Suprapubic skin (tissue), 4 donors: ENCODE data around the gene TVP23B. TPM values are rescaled to one million over a fixed set of nuclear protein-coding genes. Genes with fewer than 3 reads are reported as not detected.
A peak's percentile ranks its signal among the peaks of the same experiment; 100 is the strongest.
"Not testable (repeated sequence)": the region's sequence is repeated elsewhere in the genome, so short reads cannot be mapped to it uniquely, and the experiment has no call there.

Experiments used
- DNase-seq, 2 donors: peaks; one replicate each; pipeline ENCODE4 v3.0.0-alpha.2; 2019; ENCODE audit warnings: low spot score in 2 of 2
- H3K27ac ChIP-seq: fragments of 200-600 bp; sonication (generic); one replicate; pipeline ENCODE4 v1.5.1; 2019
- H3K27me3 ChIP-seq: fragments of 200-600 bp; sonication (generic); one replicate; pipeline ENCODE4 v1.5.1; 2019
- H3K36me3 ChIP-seq: fragments of 200-600 bp; sonication (generic); one replicate; pipeline ENCODE4 v1.5.1; 2019
- H3K4me1 ChIP-seq: fragments of 200-600 bp; sonication (generic); one replicate; pipeline ENCODE4 v1.5.1; 2019
- H3K4me3 ChIP-seq: fragments of 200-600 bp; sonication (generic); one replicate; pipeline ENCODE4 v1.5.1; 2019; ENCODE audit warnings: mild to moderate bottlenecking
- H3K9me3 ChIP-seq: fragments of 200-600 bp; sonication (generic); one replicate; pipeline ENCODE4 v1.5.1; 2019
- POLR2A ChIP-seq, 2 donors: fragments of 450-650 bp; IDR thresholded peaks; one replicate each; pipeline ENCODE4 v1.6.1; 2017; ENCODE audit warnings: antibody characterized with exemption in 2 of 2, mild to moderate bottlenecking in 2 of 2, moderate library complexity in 2 of 2
- POLR2AphosphoS5 ChIP-seq, 3 donors: sonication (generic); formaldehyde crosslinking; IDR thresholded peaks; one replicate each; pipeline ENCODE4 v1.6.1; 2017; ENCODE audit warnings: antibody characterized with exemption in 3 of 3
- WGBS: methylation state at CpG from one replicate; pipeline ENCODE4 v1.1.5; 2018; 5-methylcytosine and 5-hydroxymethylcytosine counted together
- total RNA-seq, 4 donors: library from RNA; depleted of rRNA; stranded (reverse); fragments of >200 nt; gene quantifications; one replicate each; pipeline ENCODE4 v1.1.0, GENCODE V29; 2016

Gene TVP23B
- 10 to 100 TPM; 21.9 to 35.1 (median 31.1) TPM for total RNA-seq

- DNase-seq, result peak; percentile 97 to 98
- peak in 1 of 2 donors; percentile 89 for TF ChIP-seq POLR2A (IDR thresholded peaks at IDR 0.05)
- peak in 1 of 3 donors; percentile 65 for TF ChIP-seq POLR2AphosphoS5 (IDR thresholded peaks at IDR 0.05)
- not testable (repeated sequence) for H3K36me3 ChIP-seq, H3K9me3 ChIP-seq, H3K27me3 ChIP-seq
- H3K4me1 ChIP-seq, result peaks cover 14% of the 10 kb centered on the region
- 0% methylated on average over 3 of the region's 56 CpGs for WGBS
- H3K27ac ChIP-seq, result peak within 1 kb of the TSS; percentile 81
- peak within 1 kb of the TSS; percentile 65 for H3K4me3 ChIP-seq
Measured at GRCh38 chr17:18780991-18781718, at the start of gene TVP23B. Gene TVP23B (plus strand): TSS chr17:18781183. CDS start chr17:18781294, 111 bp downstream.

GRCh38 chr17:18732438-18732837, 48.5 kb upstream of the TVP23B start:
- not testable (repeated sequence) for DNase-seq, H3K27me3 ChIP-seq, H3K27ac ChIP-seq, H3K4me1 ChIP-seq, H3K4me3 ChIP-seq, H3K36me3 ChIP-seq, H3K9me3 ChIP-seq
- 100% methylated on average over 1 of the region's 1 CpG for WGBS

GRCh38 chr17:18733350-18733749, 47.6 kb upstream of the TVP23B start:
- not testable (repeated sequence) for H3K4me1 ChIP-seq, H3K36me3 ChIP-seq, H3K27ac ChIP-seq, H3K9me3 ChIP-seq, H3K4me3 ChIP-seq, DNase-seq, H3K27me3 ChIP-seq
- WGBS, result 72% methylated on average over 4 of the region's 4 CpGs

DNA sequence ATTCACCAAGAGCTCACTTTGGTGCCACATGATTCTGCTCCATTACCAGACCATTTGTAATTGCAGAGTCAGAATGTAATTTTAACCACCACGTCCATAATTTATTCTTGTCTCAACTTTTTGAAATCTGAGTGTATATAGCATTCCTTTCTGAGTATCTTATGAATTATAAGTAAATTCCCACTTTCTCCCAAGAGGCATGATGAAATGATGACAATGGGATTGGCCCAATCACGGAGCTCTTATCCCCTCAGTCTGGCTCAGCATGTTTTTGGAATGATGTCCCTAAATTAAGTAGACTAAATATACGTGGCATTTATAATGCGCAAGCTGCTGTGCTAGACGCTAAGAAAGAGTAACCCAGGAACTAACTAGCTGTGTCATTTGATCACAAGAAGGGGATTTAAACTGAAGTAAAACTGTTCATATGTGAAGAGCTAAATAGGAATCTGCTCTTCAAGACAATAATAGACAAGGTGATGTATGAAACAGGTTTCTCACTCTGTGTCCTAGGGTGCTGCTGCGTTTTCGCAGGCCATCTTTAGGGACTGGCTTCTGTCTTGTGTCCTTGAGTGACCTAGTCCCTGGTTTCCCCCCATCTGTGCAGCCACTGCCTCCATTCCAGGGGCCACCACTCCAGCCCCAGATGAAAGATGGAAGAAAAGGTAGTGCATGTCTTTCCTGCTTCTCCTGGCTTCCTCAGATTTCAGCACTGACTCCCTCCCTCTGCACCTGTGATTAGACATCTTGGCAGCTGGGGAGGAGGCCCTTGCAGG, 41.2 kb upstream of the TVP23B start:
- H3K36me3 ChIP-seq, H3K9me3 ChIP-seq, H3K4me3 ChIP-seq, H3K4me1 ChIP-seq, H3K27ac ChIP-seq, DNase-seq, H3K27me3 ChIP-seq: not testable (repeated sequence)
- WGBS, result 66% methylated on average over 7 of the region's 7 CpGs

GRCh38 chr17:18741228-18741627, 39.8 kb upstream of the TVP23B start:
- H3K36me3 ChIP-seq, H3K27ac ChIP-seq, H3K27me3 ChIP-seq, H3K4me1 ChIP-seq, DNase-seq, H3K4me3 ChIP-seq, H3K9me3 ChIP-seq: not testable (repeated sequence)
- WGBS, result 85% methylated on average over 2 of the region's 6 CpGs

DNA sequence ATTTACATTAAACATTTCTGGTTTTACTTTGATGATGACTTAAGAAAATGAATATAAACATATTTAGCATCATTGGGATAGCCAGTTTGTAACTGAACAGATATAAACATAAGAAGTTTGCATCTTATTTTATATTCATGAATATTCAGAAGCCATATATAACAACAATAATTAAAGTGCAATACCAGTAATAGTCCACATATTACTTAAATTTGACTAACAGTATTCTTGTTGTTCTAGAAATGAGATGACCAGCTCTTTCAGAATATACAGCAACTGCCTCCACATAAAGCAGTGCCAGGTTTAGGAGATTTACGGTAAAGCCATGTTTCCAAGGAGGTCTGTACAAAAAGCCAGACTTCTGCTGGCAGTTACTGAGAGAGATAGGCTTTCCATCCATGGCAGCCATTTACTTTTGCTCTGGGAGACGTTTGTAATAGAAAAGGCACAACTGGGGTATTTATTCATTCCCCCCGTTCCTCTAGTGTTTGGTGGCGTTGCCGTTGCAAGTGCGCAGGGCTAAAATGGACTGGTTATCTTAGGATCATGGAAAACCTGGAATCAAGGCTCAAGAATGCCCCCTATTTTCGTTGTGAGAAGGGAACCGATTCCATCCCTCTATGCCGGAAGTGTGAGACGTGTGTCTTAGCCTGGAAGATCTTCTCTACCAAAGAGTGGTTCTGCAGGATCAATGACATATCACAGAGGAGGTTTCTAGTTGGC, 37.1 kb upstream of the TVP23B start, which contains the start of gene FBXW10:
TSS of gene FBXW10 (plus strand) at position 356 of the 723 bp plus-strand sequence. CDS start at position 547, 191 bp downstream.
- DNase-seq, H3K36me3 ChIP-seq, H3K27ac ChIP-seq, H3K4me1 ChIP-seq, H3K27me3 ChIP-seq, H3K4me3 ChIP-seq, H3K9me3 ChIP-seq: not testable (repeated sequence)
- WGBS, result 27% methylated on average over 9 of the region's 10 CpGs

- H3K27me3 ChIP-seq, H3K27ac ChIP-seq, H3K36me3 ChIP-seq, DNase-seq, H3K4me3 ChIP-seq, H3K4me1 ChIP-seq, H3K9me3 ChIP-seq: not testable (repeated sequence)
- 76% methylated on average over 3 of the region's 4 CpGs for WGBS
Measured at GRCh38 chr17:18744726-18745125, 36.3 kb upstream of the TVP23B start.

DNA sequence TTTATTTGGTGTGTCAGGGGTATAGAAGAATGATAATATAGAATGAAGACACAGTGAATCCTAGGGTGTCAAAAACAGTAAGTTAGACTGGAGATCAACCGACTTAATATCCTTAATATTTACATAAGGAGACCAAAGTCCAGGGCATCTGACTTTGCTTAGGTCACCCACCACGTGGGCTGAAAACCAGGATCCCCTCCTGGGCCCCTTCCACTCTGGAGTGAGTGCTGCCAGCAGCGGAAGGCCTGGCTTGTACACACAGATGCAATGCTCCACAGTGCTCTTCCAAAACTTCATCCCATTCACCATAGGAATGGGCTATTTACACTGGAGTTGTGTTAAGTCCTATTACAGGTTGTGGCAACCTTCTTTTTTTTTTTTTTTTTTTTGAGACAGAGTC, 34.4 kb upstream of the TVP23B start:
- H3K27me3 ChIP-seq, H3K4me3 ChIP-seq, H3K36me3 ChIP-seq, H3K9me3 ChIP-seq, DNase-seq, H3K4me1 ChIP-seq, H3K27ac ChIP-seq: not testable (repeated sequence)
- 72% methylated on average over 3 of the region's 3 CpGs for WGBS

GRCh38 chr17:18747501-18747900, 33.5 kb upstream of the TVP23B start:
- WGBS, result 67% methylated on average over 6 of the region's 6 CpGs
- H3K9me3 ChIP-seq, H3K4me3 ChIP-seq, DNase-seq, H3K27ac ChIP-seq, H3K36me3 ChIP-seq, H3K4me1 ChIP-seq, H3K27me3 ChIP-seq: not testable (repeated sequence)

- H3K9me3 ChIP-seq, H3K27me3 ChIP-seq, H3K4me3 ChIP-seq, H3K27ac ChIP-seq, H3K36me3 ChIP-seq, DNase-seq, H3K4me1 ChIP-seq: not testable (repeated sequence)
- WGBS, result 84% methylated on average over 1 of the region's 1 CpG
Measured at GRCh38 chr17:18750242-18750641, 30.7 kb upstream of the TVP23B start.

DNA sequence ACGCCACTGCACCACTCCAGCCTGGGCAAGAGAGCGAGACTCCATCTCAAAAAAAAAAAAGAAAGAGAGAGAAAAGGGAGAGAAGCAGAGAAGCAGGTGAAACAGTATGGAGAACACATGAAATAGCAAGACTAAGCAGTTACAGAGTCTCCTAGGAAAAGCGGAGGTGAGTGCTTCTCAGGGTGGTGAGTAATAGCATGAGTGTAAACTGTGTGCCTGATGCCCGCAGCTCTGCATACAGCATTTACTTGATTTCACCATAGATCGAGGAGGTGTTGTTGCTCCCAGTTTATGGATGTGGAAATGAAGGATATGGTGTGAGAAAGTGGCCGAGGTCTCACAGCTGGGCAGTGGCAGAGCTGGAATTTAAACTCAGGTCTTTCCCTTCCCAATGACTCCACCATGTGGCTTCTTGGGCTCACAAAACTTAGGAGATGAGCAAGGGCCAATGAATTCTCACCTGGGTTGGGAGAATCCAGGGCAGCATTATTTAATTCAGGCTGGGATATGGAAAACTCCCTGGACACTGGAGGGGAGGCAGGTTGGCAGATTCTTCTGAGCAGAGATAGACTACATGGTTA, 27.1 kb upstream of the TVP23B start:
- WGBS, result 91% methylated on average over 5 of the region's 6 CpGs
- H3K9me3 ChIP-seq, H3K27me3 ChIP-seq, DNase-seq, H3K36me3 ChIP-seq, H3K4me1 ChIP-seq, H3K27ac ChIP-seq, H3K4me3 ChIP-seq: not testable (repeated sequence)

DNA sequence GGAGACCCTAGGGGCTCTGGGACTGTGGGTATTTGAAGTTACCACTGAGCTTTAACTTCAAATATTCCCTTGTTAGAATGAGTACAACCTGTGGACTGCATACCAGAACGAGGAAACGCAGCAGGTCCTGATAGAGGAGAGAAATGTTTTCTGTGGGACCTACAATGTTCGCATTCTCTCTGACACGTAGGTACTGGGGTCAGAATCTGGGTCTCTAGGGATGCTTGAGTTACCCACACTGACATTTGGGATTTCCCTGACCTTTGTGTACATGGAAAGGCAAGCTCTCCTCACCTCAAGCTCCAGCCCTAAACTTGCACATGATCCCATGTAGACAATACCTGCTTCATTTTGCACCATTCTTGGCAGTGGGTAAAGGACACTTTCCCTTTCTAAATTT, 25.0 kb upstream of the TVP23B start:
- not testable (repeated sequence) for H3K27ac ChIP-seq, H3K4me3 ChIP-seq, H3K4me1 ChIP-seq, DNase-seq, H3K27me3 ChIP-seq, H3K36me3 ChIP-seq, H3K9me3 ChIP-seq
- 85% methylated on average over 4 of the region's 4 CpGs for WGBS

DNA sequence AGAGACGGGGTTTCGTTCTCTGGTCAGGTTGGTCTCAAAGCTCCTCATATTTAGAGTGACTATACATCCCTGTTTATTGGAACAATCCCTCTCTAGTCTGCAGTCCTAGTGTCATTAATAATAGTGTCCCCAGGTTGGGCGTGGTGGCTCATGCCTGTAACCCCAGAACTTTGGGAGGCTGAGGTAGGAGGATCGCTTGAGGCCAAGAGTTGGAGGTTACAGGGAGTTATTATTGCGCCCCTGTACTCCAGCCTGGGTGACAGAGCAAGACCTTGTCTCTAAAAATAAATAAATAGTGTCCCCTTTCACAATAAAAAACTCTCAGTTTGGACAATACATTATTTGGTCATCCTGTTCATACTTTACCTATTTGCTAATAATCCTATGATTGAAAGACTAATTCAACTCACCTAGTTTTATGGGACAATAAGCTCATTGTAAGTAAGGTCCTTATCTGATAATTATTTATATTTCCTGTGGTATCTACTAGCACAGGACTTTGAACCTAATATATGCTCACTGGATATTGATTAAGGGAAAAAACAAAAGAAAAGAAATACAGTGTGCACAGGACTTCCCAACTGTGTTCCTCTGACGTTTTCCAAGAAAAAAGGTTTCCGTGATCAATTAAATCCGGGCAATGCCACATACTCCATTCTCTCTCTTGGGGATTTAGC, 23.5 kb upstream of the TVP23B start:
- not testable (repeated sequence) for H3K9me3 ChIP-seq, H3K27me3 ChIP-seq, H3K27ac ChIP-seq, H3K36me3 ChIP-seq, H3K4me3 ChIP-seq, DNase-seq, H3K4me1 ChIP-seq
- WGBS, result 82% methylated on average over 8 of the region's 8 CpGs
